Epithelial cell of proximal tubule (primary cell): ENCODE measurements around the gene REEP6. TPM values are rescaled to one million over a fixed set of nuclear protein-coding genes. Genes with fewer than 3 reads are reported as not detected.
"Not testable (repeated sequence)": the region's sequence is repeated elsewhere in the genome, so short reads cannot be mapped to it uniquely, and the experiment has no call there.

Experiments used
- DNase-seq: peaks from one replicate; pipeline ENCODE4 v3.0.0-alpha.2; 2011; ENCODE audit warnings: low read depth
- H3K4me3 ChIP-seq: 2 replicates; pipeline ENCODE4 v1.5.1; 2011; ENCODE audit warnings: low read depth, mild to moderate bottlenecking, low read length
- CTCF ChIP-seq: conservative IDR thresholded peaks from 2 replicates; pipeline ENCODE4 v1.5.1; 2012; ENCODE audit warnings: low read depth, mild to moderate bottlenecking, low read length
- total RNA-seq: library from RNA; depleted of rRNA; stranded (reverse); fragments of >200 nt; gene quantifications from 2 replicates; pipeline ENCODE4 v1.2.3, GENCODE V29; 2015

REEP6 gene
- total RNA-seq, 1 donor from 2014 or later, result 4.8 TPM

- TF ChIP-seq CTCF, result no peak
- no peak overlapping the region for H3K4me3 ChIP-seq
- no peak for DNase-seq
Measured at GRCh38 chr19:1474765-1475351, 16.1 kb upstream of the REEP6 start.

DNA sequence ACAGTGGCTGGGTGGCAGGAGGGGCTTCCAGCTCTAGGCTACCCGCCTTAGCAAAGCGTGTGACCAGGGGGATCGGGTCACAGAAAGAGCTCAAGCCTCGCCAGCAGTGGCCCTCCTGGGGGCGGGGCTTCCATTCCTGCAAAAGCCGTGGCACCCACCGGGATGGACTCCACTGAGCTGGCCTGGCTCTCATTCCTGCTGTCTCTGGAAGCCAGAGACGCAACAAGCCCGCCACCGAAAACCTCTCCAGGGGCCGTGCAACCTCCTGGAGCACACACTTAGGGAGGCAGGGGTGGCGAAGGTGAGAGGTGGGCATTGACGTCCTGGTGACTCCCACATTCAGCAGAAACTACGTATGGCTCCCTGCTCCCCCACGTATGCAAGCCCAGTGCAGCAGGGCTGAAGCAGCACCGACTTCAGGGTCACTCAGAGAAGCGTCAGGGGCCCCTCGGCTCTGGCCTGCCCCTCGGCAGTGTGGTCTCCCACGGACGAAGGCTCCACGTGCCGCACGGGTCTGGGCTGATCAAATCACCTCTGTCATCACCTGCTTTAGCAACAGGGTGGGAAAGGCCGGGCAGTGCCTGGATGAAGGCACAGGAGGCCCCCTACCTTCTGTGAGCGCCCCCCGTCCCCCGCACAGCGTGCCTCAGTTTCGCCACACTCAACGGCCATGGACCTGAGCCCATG, 15.1 kb upstream of the REEP6 start:
- no peak overlapping the region for H3K4me3 ChIP-seq
- no peak for TF ChIP-seq CTCF
- no peak for DNase-seq

GRCh38 chr19:1477056-1477455, 13.9 kb upstream of the REEP6 start:
- not testable (repeated sequence) for DNase-seq

DNA sequence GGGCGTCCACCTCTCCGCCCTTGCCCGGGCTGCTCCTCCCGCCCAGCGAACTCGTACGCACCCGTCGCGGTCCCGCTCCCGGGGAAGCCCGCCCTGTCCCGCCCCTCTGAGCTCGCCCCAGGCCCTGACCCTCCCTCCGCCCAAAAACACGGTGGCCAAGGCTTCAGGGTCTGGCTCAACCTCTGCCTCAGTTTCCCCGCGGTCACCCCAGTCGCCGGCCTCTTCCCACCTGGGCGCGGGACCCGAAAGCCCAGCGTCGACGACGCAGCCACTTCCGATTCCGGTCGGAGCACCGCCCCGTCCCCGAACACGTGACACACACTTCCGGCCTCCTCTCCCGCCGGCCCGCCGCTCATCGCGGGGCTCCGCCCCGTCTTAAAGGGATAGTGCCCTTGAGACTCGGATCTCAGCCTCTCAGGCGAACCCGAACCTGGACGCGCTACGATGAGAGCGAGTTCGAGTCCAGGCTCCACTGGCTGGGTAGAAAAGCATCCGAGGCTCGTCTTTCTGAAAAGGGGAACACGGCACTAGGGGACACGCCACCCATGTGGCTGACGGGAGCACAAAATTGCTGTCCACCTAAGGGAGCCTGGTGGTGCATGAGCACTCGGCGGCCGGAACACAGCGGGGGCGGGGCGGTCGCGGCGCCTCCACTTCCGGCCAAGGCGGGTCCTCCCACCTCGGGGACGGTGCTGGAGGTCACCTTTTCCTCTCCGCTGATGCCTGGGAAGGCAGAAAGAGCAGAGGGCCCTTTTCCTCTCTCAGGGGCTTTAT, 11.9 kb upstream of the REEP6 start, which contains the start of gene C19orf25:
C19orf25 (minus strand) TSS at position 282 of the 774 bp plus-strand sequence. CDS start 312 bp downstream, outside the sequence.
- TF ChIP-seq CTCF, result no peak
- H3K4me3 ChIP-seq, result peak within 1 kb of the TSS; percentile 80
- DNase-seq, result peak; percentile 44

More at GRCh38 chr19:1477056-1477455, 13.9 kb upstream of the REEP6 start:
- H3K4me3 ChIP-seq, result not testable (repeated sequence)

DNA sequence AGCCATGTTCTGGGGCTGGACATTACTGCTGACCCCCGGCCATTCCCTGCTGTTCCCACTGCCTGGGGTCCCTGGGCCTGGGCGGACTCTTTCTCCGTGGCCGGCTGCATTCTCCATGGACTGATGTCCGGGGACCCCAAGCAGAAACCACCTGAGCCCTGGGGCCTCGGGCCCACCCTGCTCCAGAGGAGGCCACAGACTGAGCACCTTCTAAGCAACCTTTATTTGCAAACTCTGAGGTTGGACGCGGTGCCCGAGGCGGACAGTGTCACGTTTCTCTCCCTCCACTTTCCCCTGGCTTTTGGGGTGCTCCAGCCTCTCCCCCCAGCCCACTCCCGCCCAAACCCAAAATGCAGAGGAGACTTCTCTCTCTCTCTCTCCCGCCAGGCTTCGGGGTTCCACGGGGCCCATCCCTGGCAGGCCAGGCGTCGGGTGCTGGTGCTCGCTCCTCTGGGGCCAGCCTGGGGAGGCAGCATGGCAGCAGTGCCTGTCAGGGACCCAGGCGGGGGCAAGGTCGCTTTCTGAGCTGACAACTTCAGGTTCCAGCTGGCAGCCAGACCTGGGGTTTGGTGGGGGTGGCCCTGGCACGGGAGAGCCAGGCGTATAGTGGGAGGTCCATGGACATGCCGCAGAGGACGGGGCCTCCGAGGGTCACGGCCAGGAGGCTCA, 9.6 kb upstream of the REEP6 start:
- no peak overlapping the region for H3K4me3 ChIP-seq
- TF ChIP-seq CTCF, result no peak
- DNase-seq, result no peak

DNA sequence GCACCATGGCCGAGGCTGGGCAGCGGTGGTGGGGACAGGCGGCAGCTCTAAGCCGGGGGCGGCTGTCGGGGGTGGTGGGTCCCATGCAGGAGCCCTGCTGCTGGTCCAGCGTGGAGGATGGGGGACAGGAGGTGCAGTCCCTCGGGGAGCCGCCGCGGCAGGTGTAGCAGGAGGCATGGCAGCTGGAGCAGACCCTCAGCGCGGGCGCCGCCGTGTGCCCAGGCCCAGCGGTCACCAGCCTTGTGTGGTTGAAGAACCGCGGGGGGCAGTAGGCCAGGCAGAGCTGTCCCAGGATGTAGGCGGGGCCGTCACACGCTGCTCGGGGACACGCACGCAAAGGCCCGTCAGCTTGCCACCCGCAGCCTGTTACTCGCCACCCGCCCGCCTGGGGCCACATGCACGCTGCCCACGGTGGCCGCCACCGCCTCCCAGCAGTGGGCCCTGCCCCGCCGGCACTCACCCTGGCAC, 9.1 kb upstream of the REEP6 start:
- H3K4me3 ChIP-seq, result no peak overlapping the region
- no peak for DNase-seq
- TF ChIP-seq CTCF, result no peak
